GM18867 (cell line): Measurements from ENCODE around the gene GPR4.
"Not testable (repeated sequence)": the region's sequence is repeated elsewhere in the genome, so short reads cannot be mapped to it uniquely, and the experiment has no call there.

Experiments used
- ATAC-seq: cut with Tn5 transposase; IDR thresholded peaks from one replicate; pipeline ENCODE4 v1.9.1; 2021; ENCODE audit warnings: mild to moderate bottlenecking, moderate library complexity; ENCODE audit not compliant: unreplicated experiment

Gene GPR4

DNA sequence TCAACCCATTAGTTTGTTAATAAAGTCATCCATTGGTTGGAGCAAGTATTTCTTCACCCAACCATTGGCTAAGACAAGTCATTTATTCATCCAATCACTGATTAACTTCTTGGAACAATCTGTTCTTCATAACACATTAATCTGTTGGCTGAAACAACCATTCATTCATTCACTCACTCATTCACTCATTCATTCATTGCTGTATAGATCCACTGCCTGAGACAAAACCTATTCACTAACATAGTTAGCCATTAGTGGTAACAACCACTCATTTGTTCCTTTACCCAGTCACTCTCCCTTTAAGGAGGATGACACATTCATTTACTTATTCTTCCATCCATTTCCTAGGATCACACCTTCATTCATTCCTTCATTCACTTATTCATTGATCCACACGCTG lies 22.0 kb upstream of the GPR4 start:
- no peak for ATAC-seq

DNA sequence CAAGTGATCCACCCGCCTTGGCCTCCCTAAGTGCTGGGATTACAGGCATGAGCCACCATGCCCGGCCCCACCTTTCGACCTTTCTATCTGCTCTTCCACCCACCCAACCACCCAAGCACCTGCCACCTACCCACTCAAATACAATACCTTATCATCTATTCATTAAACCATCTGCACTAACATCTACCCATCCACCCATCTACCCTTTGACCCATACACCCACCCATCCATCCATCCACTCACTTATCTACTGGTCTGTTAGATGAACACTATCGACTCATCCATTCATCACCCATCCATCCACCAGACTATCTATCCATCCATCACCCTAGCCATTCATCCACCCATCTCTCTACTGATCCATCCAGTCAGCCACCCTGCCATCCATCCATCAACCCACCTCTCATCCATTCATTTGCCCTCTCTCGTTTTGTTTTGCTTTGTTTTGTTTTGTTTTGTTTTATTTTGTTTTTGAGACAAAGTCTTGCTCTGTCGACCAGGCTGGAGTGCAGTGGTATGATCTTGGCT lies 20.0 kb upstream of the GPR4 start:
- no peak for ATAC-seq

DNA sequence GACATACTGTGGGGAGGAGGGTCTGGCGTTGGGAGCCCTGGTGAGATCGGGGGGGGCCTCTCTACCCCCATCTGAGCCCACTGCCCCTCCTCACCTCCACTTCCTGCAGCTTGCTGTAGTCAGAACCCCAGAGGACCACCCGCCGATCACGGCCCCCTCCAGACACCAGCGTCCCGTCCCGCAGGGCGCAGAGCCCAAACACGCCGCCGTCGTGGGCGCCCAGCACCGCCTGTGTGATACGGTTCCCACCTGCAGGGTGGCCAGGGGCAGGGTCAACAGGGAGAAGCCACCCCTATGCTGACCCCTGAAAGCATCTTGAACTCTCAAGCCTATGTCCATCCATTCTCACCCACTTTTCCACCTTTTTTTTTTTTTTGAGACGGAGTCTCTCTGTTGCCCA lies 19.4 kb upstream of the GPR4 start:
- no peak for ATAC-seq

DNA sequence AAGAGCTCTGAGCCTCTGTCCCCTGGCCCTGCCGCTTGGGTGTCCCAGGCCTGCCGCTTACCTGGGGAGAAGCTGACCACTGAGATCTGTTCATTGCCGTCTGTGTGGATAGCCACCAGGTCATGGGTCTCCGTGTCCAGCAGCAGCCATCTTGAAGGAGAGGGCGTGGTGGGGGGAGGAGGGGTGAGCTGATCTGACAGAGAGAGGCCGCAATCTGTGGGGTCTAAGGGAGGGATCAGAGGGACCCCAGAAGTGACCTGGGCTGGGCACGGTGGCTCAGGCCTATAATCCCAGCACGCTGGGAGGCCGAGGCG lies 14.6 kb upstream of the GPR4 start:
- ATAC-seq, result no peak

DNA sequence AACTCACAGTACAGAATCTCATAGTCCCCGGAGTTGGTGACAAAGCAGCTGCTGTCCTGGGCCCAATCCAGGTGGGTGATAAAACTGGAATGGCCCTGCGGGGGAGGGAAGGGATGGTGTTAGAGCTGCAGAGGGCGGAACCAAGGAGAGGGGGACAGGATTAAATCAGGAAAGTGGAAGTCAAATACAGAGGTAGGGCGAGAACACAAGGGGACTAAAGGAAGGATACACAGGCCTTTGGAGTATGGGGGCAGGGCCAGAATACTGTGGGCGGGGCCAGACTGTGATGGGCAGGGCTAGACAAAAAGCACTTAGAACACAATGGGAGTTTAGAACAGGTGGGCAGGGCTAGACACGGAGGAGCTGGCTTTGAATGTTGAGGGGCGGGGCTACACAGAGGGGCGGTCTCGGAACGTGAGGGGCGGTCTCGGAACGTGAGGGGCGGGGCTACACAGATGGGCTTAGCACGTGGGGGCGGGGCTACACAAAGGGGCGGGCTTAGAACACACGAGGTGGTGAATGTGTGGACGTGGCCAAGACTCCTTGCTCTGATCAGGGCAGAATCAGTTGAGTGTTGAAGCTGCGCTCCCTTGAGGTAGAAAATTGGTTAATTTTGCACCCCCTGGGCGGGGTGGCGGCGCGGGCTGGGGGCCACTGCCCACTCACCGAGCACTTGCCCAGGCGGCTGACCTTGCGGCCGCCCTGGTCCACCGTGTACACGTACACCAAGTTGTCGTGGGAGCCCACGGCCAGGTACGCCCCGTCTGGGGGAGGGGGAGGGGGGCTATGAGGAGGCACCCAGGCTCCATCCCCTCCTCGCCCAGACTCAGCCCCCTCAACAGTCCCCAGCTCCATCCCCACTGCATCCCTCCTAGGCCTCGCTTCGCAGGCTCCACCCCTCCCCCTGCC lies 14.0 kb upstream of the GPR4 start:
- peak; percentile 51 for ATAC-seq

DNA sequence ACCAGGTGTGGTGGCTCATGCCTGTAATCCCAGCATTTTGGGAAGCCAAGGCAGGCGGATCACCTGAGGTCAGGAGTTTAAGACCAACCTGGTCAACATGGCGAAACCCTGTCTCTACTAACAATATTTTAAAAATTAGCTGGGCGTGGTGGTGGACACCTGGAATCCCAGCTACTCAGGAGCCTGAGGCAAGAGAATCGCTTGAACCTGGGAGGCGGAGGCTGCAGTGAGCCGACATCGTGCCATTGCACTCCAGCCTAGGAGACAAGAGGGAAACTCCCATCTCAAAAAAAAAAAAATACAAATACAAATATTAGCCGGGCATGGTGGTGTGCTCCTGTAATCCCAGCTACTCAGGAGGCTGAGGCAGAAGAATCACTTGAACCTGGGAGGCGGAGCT lies 13.0 kb upstream of the GPR4 start:
- ATAC-seq, result not testable (repeated sequence)

DNA sequence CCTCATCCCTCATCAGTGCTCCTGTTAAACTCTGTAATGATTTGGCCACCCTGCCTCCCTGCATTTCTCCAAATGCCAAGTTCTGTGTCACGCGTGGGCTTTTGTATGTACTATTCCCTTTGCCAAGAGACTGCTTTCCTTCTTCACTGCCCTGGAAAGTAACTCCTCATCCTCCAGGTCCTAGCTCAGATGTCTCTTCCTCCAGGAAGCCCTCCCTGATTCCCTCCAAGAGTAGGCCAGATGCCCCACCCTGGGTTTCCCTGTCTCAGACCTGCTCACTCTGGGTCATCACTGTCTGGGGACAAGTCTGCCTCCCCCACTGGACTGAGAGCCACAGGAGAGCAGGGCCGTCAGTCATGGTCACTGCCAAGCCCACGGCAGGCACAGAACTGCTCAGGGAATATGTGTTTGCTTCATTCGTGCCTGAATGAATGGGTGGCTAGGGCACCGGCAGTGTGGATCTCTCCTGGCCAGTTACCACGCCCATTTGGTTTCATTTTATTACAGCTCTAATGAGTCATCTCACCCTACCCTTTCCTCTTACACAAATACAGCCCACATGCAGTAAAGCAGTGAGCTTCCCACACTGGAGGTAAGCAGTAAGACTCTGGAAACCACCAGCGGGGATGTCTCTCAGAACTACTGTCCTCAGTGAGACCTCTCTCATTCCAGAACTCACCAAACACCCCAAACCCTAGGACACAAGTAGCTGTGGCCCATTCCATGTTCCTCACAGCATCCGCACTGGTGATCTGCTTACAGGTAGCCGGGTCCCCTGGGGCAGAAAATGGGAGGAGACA lies 12.1 kb upstream of the GPR4 start:
- peak; percentile 52 for ATAC-seq

DNA sequence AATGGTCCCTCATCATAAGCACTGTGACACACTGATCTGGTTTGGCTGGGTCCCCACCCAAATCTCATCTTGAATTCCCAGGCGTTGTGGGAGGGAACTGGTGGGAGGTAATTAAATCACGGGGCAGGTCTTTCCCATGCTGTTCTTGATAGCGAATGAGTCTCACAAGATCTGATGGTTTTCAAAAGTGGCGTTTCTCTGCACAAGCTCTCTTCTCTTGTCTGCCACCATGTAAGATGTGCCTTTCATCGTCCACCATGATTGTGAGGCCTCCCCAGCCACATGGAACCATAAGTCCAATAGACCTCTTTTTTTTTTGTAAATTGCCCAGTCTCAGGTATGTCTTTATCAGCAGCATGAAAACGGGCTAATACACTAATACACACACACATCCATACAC lies 6.9 kb upstream of the GPR4 start:
- no peak for ATAC-seq

DNA sequence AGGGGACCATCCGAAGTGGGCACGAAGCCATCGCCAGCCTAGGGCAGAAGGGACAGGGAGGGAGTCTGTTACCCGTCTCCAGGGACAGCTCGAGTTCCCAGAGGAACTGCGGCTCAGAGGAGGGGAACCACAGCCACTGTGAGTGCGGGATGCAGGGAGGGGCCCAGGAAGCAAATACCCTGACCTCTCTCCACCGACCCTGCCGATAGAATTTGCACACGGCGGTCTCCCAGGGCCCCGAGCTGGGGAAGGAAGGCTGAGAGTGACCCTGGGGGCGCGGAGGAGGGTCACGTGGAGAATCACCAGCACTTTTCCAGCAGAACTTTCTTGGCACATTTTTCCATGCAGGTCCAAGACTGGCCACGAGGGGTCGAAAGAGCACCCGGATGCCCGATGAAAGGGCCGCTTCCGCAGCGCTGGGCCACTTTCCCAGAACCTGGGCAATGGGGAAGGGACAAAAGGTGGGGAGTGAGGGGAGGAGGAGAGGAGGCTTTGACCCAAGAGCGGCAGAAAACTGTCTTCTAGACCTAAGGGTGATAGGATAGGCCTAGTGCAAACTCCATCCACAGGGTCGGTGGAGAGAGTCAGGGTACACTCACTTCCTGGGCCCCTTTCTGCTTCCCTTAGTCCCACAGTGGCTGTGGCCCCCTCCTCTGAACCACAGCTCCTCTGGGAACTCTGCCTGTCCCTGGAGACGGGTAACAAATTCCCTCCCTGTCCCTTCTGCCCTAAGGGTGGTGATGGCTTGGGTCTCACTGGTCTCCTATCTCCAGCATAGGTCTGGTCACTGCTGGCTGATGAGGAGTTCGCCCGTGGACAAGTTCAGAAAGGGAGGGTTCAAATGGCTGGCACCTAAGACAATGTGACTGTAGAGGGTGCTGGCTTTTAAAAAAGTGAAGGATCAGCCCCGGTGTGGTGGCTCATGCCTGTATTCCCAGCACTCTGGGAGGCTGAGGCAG lies 5.3 kb upstream of the GPR4 start:
- ATAC-seq, result no peak

DNA sequence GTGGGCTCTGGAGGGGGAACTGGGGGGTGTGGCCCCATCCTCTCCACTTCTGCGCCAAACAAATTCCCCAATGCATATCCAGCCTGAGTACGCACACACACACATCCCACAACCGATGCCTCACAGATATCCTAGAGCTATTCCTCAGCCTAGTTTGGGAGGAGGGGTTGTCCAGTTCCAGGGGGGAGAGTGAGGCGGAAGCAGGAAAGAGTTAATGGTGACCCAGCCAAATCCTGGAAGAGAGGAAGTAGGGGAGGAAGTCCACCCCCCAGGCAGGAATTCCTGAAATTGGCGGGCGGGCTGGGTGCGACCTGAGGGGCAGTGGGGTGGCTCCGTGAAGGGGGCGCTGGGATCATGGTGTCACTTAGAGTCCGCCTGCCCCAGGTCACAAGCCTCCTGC lies 897 bp downstream of the GPR4 start:
- ATAC-seq, result no peak

DNA sequence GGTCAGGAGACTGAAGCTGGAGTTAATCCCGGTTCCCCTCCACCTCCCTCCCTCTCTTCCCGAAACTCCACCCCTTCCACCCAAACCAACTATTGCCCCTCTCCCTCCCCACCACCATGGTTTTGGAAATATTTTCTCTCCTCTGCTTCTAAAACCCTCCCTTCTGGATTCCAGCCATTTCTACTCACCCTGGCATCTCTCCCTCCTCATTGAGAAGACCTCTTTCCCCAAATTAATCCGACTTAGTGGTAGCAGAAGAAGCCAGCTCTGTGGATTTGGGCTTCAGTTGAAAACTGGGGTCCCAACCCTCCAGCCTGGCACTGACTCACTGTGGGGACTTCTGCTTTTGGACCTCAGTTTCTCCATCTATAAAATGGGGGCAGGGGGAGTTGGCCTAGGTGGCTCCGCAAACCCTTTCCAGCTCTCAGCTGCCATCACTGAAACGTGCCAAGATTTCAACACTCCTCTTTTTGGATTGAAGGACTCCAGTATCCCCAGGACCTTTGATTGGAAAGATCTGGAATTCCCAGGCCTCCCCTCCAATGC lies 1.6 kb downstream of the GPR4 start:
- ATAC-seq, result no peak

DNA sequence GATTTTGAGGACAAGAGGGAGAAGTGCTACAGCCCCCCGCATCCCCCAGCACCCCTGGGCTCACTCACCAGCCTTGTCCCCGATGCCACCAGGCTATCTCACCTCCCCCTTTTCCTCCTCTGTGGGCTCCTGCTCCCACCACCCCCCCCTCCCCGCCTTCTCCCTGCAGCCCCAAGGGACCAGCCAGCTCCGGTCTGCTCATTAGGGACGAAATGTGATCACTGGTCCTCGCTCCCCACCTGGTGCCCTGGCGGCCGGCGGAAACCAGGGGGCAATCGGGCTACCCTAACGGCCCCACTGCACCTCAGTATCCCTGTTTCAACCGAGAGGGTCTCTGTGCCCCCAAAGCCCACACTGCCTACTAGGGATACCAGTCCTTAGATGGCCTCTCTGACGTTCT lies 2.7 kb downstream of the GPR4 start:
- no peak for ATAC-seq

DNA sequence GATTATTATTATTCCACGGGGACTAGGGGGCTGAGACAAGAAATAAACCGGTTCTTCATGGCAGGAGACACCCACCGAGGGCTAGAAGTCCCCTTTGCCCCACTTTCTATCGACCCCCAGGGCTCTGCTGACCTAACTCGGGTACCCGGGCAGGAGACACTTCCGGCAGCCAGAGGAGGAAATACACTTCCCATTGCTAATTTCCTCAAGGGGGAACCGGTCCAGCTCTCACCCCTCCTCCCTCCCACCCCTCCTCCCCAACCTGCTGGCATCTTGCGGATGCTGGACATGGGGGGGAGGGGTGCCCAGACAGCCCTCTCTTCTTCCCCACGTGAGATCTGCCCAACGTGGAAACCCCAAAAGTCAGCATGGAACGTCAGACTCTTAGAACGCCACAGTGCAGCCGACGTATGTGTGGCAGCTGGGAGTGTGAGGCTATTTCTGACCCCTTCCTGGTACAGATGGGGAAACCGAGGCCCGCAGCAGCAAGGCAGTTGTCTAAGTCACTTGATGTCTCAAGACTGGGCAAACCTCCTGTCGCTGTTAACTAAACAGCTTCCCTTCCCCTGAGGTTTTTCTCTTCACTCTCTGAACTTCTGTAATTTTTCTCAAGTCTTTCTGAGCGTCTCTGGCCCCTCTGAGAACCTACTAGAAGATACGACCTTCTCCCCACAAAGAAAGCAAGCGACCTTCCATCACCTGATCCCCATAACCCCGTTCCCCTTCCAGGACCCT lies 3.6 kb downstream of the GPR4 start:
- ATAC-seq, result no peak

DNA sequence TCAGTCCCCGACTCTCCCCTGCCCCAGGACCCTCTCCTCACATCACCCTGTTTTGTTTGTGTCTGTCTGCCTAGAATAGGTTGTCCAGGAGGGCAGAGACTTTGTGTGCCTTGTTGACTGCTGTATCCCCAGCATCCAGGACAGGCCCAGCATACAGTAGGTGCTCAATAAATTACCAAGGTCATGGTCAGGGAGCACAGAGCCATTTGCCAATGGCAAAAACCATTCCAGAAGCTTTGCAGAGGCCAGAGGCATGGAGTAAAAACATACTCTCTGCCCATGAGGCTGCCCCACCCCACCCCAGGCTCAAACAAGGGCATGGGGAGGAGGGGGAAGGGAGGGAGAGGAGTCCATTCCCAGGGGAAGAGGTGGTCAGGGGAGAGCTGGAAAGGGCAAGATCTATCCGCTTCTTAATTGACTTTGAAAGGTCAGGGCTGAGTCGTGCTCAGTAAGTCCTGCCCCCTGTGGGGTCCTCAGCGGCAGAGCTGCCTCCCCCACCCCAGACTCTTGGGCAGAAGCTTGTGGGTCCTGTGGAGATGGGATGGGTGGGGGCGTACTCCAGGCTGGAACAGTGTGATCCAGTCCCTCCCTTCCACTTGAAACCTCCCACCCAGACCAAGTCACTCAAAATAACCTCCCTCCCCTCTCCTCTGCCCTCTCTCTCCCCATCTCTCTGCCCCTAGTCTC lies 4.4 kb downstream of the GPR4 start:
- no peak for ATAC-seq

DNA sequence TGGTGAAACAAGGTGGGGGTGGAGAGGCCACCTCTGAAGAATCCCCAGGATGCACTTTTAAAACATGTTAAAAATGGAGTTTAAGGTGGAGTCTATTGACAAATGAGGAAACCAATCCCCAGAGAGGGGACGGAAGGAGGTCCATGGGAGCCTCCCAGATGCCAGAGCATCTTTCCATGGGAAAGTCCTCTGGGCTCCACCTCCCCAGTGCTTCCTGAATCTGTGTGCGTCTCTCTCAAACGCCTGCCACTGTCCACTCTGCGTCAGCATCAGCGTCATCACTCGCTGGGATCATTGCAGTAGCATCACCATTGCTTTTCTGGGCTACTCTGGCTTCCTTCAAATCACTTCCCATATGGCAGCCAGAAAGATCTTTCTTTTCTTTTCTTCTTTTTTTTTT lies 6.2 kb downstream of the GPR4 start:
- ATAC-seq, result no peak

DNA sequence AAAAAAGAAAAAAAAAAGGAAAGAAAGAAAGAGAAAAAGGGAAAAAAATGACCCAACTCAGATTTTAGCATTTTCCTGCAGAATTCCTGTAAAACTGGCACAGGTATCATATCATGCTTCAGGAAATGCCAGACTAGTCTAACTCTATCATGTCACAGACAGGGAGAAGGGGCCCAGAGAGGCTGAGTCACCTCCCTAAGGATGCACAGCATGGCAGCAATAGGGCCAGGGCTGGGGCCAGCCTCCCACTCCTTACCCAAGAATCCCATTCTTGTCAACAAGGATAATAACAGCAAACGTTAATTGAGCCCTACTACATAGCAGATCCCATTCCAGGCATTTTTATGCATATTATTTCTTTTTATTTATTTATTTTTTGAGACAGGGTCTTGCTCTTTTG lies 8.5 kb downstream of the GPR4 start:
- ATAC-seq, result no peak

DNA sequence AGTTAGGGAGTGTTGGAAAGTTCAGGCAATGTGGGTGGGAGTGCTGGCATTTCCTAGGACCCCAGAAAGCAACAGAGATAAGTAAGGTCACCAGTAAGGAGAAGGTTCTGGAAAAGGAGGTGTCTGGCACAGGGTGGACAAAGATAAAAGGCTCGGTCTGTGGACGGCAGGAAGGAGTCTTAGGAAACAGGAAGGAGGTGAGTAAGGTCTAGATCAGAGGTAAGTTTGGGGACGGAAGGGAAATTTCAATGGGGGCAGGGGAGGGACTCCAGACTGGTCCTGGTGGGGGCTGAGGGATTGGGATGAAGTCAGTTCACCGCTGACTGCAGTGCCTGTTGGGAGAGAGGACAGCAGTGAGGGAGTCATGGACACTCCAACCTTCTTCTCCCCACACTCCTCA lies 9.6 kb downstream of the GPR4 start:
- ATAC-seq, result no peak

DNA sequence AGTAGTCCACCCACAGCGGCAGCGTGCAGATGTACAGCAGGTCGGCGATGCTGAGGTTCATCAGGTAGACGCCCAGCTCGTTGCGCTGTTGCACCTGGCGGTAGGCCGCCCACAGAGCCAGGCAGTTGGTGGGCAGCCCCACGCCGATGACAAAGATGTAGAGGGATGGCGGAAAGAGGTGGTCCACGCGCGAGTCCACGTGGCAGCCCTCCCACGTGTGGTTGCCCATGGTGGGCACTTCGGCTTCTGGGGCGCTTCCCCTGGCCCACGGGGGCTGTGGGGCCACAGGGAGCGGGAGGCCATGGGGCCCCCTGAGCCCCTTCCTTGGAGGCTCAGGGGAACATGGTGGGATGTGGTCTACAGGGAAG lies 10.4 kb downstream of the GPR4 start:
- ATAC-seq, result no peak

DNA sequence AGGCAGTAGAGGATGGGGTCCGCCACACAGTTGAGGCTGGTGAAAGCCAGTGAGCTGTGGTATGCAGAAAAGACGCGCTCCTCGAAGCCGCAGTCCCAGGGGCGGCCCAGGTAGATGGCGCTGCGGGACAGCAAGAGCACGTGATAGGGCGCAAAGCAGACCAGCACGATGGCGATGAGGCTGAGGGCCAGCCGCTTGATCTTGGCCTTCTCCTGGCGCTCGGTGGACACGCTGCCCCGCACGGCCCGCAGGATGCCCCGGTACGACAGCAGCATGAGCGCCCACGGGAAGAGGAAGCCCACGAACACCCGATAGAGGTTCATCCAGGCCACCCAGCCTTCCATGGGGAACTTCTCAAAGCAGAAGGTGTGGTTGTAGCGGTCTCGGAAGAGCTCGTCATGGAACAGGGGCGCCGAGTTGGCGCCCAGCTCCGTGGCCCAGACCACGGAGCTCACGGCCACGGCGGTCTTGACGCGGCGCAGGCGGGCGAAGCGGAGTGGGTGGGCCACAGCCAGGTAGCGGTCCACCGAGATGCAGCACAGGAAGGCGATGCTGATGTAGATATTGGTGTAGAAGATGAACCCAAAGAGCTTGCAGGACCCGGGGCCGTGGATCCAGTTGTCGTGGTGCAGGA lies 10.9 kb downstream of the GPR4 start:
- no peak for ATAC-seq
